Esophagus (tissue), 2 donors: ENCODE results near the gene MAN2A1. TPM values are rescaled to one million over a fixed set of nuclear protein-coding genes. Genes with fewer than 3 reads are reported as not detected.

Experiments used
- H3K27ac ChIP-seq, 2 donors: one replicate each; pipeline ENCODE4 v1.5.1; 2013; ENCODE audit warnings: low read depth in 2 of 2, mild to moderate bottlenecking in 2 of 2, inconsistent platforms in 1 of 2, low read length in 1 of 2, moderate library complexity in 1 of 2
- H3K27me3 ChIP-seq, 2 donors: one replicate each; pipeline ENCODE4 v1.6.1; 2013; ENCODE audit warnings: low read length in 2 of 2, control low read depth in 1 of 2, mild to moderate bottlenecking in 1 of 2; ENCODE audit not compliant: insufficient read depth in 2 of 2, control insufficient read depth in 1 of 2
- H3K36me3 ChIP-seq, 2 donors: one replicate each; pipeline ENCODE4 v1.6.1; 2013; ENCODE audit warnings: low read length in 1 of 2; ENCODE audit not compliant: control insufficient read depth in 2 of 2, insufficient read depth in 2 of 2
- H3K4me1 ChIP-seq, 2 donors: one replicate each; pipeline ENCODE4 v1.6.1; 2013; ENCODE audit warnings: low read length in 1 of 2; ENCODE audit not compliant: control insufficient read depth in 2 of 2, insufficient read depth in 2 of 2
- H3K4me3 ChIP-seq, 2 donors: one replicate each; pipeline ENCODE4 v1.5.1; 2013; ENCODE audit warnings: low read length in 2 of 2, mild to moderate bottlenecking in 2 of 2, low read depth in 1 of 2, moderate library complexity in 1 of 2
- H3K9me3 ChIP-seq, 2 donors: one replicate each; pipeline ENCODE4 v1.6.1; 2013; ENCODE audit warnings: mild to moderate bottlenecking in 2 of 2, low read depth in 1 of 2, low read length in 1 of 2, moderate library complexity in 1 of 2; ENCODE audit not compliant: control insufficient read depth in 2 of 2, insufficient read depth in 1 of 2
- WGBS, 2 donors: extraction: QIAGEN DNeasy Blood & Tissue Kit; methylation state at CpG; one replicate each; pipeline ENCODE4 v1.1.7; 2013; 5-methylcytosine and 5-hydroxymethylcytosine counted together
- polyA plus RNA-seq, 2 donors: library from polyadenylated mRNA; stranded (reverse); fragments of 200-250 nt; gene quantifications; one replicate each; pipeline ENCODE4 v1.2.3, GENCODE V29; 2013
- donor health status: healthy with polysubstance abuse.
- donor health status: Bipolar disorder and iron deficiency.

The MAN2A1 gene
- polyA plus RNA-seq, 2 donors: 4.9 to 6.5 TPM

GRCh38 chr5:109676920-109677319 is 12.8 kb upstream of the MAN2A1 start:
- WGBS, 2 donors: 83 to 88% methylated on average over 5 of the region's 5 CpGs
- H3K4me1 ChIP-seq: no peaks in the 10 kb centered on the region
- H3K27ac ChIP-seq: no peak overlapping the region
- H3K9me3 ChIP-seq: no peaks in the 10 kb centered on the region
- H3K36me3 ChIP-seq: no peaks in the 10 kb centered on the region
- no peak overlapping the region for H3K4me3 ChIP-seq
- H3K27me3 ChIP-seq: peaks cover 0 to 2% of the 10 kb centered on the region in 2 donors

GRCh38 chr5:109678447-109678846 is 11.3 kb upstream of the MAN2A1 start:
- no peaks in the 10 kb centered on the region for H3K9me3 ChIP-seq
- H3K36me3 ChIP-seq: no peaks in the 10 kb centered on the region
- 94 to 97% methylated on average over 3 of the region's 3 CpGs for WGBS, 2 donors
- no peak overlapping the region for H3K27ac ChIP-seq
- no peak overlapping the region for H3K4me3 ChIP-seq
- peaks cover 0 to 3% of the 10 kb centered on the region in 2 donors for H3K4me1 ChIP-seq
- peaks cover 0 to 2% of the 10 kb centered on the region in 2 donors for H3K27me3 ChIP-seq

GRCh38 chr5:109681763-109682162 is 8.0 kb upstream of the MAN2A1 start:
- Histone ChIP-seq H3K36me3 (no peaks in the 10 kb centered on the region), H3K9me3 (no peaks in the 10 kb centered on the region), H3K27ac (no peak overlapping the region), H3K4me3 (no peak overlapping the region), H3K4me1 (peaks cover 0 to 3% of the 10 kb centered on the region in 2 donors), H3K27me3 (no peaks in the 10 kb centered on the region)
- whole genome bisulfite sequencing, 2 donors: 74 to 75% methylated on average over 3 of the region's 3 CpGs

DNA sequence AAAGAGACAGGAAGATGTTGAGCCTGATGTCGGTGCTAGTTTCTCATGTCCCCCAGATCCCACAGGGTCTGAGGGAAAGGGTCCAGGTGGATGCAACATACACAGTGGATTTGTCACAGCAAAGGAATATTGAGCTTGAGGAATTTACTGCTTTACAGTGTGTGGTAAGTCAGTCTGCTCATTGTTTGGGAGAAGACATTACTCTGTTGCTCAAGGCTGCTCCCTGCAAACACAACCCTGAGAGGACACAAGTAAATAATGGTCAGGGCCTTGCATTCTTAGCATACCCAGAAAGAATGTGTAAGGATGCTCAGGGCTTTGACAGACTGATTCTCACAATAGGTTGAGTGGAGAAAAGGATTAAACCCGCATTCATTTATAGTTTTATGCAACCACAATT is 7.3 kb upstream of the MAN2A1 start:
- H3K36me3 ChIP-seq: no peaks in the 10 kb centered on the region
- H3K27ac ChIP-seq: no peak overlapping the region
- no peak overlapping the region for H3K4me3 ChIP-seq
- peaks cover 0 to 3% of the 10 kb centered on the region in 2 donors for H3K4me1 ChIP-seq
- no peaks in the 10 kb centered on the region for H3K27me3 ChIP-seq
- no peaks in the 10 kb centered on the region for H3K9me3 ChIP-seq
- WGBS, 2 donors: 85 to 91% methylated on average over 2 of the region's 2 CpGs

DNA sequence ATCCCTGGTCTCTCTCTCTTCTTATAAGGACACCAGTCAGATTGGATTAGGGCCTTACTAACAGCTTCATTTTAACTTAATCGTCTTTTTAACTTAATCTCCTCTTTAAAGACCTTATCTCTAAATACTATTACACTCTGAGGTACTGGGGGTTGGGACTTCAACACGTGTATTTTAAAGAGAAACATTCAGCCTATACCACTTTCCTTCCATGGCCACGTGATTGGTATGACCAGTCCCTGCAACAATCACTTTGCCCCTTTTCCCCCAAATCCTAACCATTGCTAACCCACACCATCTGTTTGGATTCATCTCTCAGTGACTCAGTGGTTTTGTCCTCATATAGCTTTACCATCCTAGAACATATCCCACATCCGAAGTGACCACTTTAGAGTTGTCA is 3.8 kb upstream of the MAN2A1 start:
- Histone ChIP-seq H3K36me3 (no peaks in the 10 kb centered on the region), H3K27me3 (no peaks in the 10 kb centered on the region), H3K4me1 (peaks cover 2 to 3% of the 10 kb centered on the region in 2 donors), H3K27ac (no peak overlapping the region), H3K9me3 (no peaks in the 10 kb centered on the region), H3K4me3 (no peak overlapping the region)
- WGBS, 2 donors: 85% methylated on average over 4 of the region's 4 CpGs

GRCh38 chr5:109688630-109688969 is 1.1 kb upstream of the MAN2A1 start:
- Histone ChIP-seq H3K27me3 (no peaks in the 10 kb centered on the region), H3K36me3 (no peaks in the 10 kb centered on the region), H3K27ac (peak overlapping the region; percentile 94 to 98), H3K4me1 (peaks cover 4 to 5% of the 10 kb centered on the region in 2 donors), H3K4me3 (peak overlapping the region; percentile 62 to 85), H3K9me3 (no peaks in the 10 kb centered on the region)
- WGBS, 2 donors: 16 to 19% methylated on average over 6 of the region's 6 CpGs

DNA sequence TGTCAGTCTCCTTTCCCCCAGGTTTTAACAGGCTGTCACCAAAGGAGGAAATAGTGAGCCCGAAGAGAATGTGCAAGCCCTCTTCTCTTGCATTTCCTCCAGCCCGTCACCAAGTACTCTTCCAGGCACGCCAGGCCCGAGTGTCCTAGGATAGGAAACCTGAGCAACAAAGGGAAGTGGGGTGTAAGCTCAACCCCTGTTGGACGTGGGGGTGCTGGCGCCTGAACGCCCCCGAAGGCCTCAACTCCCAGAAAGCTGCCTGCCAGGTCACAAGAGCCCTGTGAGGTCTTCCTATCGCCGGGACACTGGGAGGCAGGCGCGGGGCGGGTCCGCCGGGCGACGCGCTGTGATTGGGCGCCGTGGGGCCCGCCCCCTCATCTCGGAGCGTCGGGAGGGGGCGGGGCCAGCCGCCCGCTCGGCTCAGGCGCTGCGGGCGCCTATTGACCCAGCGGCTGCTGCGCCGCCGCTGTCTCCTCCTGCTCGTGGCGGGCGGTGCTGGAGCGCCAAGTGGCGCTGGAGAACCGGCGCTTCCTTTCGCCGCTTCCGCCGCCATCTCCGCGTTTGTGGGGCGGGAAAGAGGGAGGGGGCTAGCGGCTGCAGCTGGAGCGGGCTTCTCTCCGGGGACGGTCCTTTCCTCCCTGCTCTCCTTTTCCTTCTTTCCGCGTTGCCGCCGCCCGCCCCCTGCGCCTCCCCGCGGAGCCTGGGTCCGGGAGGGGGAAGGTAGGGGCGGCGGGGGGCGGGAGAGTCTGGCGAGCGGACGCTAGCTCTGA is 572 bp upstream of the MAN2A1 start:
- Histone ChIP-seq H3K27ac (peak overlapping the region; percentile 98), H3K4me1 (peaks cover 4 to 5% of the 10 kb centered on the region in 2 donors), H3K4me3 (peak overlapping the region; percentile 85), H3K27me3 (no peaks in the 10 kb centered on the region), H3K36me3 (no peaks in the 10 kb centered on the region), H3K9me3 (no peaks in the 10 kb centered on the region)
- WGBS, 2 donors: 0 to 1% methylated on average over 52 to 68 of the region's 68 CpGs

DNA sequence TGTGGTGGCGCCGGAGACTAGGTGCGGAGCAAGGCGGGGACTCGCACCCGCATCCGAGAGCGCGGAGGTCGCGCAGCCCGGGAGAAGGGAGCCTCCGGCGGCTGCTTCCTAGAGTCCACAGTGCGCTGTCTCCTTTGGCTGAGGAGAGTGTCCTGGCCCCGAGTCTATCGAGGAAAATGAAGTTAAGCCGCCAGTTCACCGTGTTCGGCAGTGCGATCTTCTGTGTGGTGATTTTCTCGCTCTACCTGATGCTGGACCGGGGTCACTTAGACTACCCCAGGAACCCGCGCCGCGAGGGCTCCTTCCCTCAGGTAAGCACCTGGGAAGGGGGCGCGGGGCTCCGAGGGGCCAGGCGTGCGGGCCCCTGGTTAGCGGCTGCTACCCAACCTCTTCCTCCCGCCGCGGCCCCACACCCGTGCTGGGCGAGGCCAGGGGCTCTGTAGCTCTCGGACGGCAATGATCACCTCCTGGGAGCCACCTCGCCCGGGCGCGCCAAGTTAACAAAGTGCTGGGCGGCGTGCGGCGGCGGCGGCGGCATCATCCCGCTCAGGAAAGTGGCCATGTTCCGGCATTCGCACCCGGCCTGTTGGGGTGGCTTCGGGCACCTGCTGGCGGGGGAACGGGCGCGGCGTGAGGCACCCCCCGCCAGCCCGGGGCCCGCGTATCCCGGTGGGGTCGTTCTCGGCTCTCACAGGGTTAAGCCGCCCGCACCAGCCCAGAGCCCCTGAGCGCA is 681 bp downstream of the MAN2A1 start:
- 0% methylated on average over 68 to 71 of the region's 71 CpGs for WGBS, 2 donors
- Histone ChIP-seq H3K36me3 (no peaks in the 10 kb centered on the region), H3K27me3 (no peaks in the 10 kb centered on the region), H3K4me3 (peak overlapping the region; percentile 85), H3K4me1 (peaks cover 4 to 5% of the 10 kb centered on the region in 2 donors), H3K9me3 (no peaks in the 10 kb centered on the region), H3K27ac (peak overlapping the region; percentile 98)

- Histone ChIP-seq H3K27me3 (no peaks in the 10 kb centered on the region), H3K9me3 (no peaks in the 10 kb centered on the region), H3K4me1 (peaks cover 4 to 5% of the 10 kb centered on the region in 2 donors), H3K36me3 (no peaks in the 10 kb centered on the region), H3K4me3 (peak overlapping the region; percentile 85), H3K27ac (peak overlapping the region; percentile 98)
- 1% methylated on average over 26 of the region's 26 CpGs for WGBS, 2 donors
Observed at GRCh38 chr5:109690975-109691574, 1.3 kb downstream of the MAN2A1 start.
